ENCODE data around the gene CCL24.

The CCL24 gene

GRCh38 chr7:75811894-75812678 is 1.5 kb downstream of the CCL24 start:
- no peak for DNase-seq (ENCODE audit: low read depth, low spot score)
- TF ChIP-seq, protein P1, sequence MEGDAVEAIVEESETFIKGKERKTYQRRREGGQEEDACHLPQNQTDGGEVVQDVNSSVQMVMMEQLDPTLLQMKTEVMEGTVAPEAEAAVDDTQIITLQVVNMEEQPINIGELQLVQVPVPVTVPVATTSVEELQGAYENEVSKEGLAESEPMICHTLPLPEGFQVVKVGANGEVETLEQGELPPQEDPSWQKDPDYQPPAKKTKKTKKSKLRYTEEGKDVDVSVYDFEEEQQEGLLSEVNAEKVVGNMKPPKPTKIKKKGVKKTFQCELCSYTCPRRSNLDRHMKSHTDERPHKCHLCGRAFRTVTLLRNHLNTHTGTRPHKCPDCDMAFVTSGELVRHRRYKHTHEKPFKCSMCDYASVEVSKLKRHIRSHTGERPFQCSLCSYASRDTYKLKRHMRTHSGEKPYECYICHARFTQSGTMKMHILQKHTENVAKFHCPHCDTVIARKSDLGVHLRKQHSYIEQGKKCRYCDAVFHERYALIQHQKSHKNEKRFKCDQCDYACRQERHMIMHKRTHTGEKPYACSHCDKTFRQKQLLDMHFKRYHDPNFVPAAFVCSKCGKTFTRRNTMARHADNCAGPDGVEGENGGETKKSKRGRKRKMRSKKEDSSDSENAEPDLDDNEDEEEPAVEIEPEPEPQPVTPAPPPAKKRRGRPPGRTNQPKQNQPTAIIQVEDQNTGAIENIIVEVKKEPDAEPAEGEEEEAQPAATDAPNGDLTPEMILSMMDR (IDR thresholded peaks at IDR 0.05; ENCODE audit: insufficient read depth, low read length, missing control alignments): no peak
- ChIA-PET POLR2A (no interaction called here), CTCF (no interaction called here)
- no peak overlapping the region for H3K4me3 ChIP-seq (ENCODE audit: low read depth, low read length)

DNA sequence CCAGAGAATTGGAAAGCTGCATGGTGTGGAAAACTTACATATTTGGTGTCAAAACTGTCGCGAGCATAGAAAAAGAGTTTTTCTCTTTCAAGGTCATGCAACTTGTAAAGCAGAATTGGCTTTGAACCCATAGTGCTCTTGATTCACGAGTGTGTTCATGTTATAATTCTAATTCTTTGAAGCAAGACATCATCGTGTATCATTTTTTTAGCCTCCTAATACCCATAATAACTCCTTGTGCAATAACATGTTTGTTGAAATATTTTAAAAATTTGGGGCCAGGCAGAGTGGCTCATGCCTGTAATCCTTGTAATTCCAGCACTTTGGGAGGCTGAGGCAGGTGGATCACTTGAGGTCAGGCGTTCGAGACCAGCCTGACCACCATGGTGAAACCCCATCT is 4.2 kb downstream of the CCL24 start:
- TF ChIP-seq, protein P1 (IDR thresholded peaks at IDR 0.05; ENCODE audit: insufficient read depth, low read length, missing control alignments): no peak
- ChIA-PET CTCF (interaction anchor here (1.0 kb wide), 1 partner anchor 10 kb away, joined by 3 read pairs; no protein-coding TSS in a partner anchor), POLR2A (no interaction called here)
- no peak overlapping the region for H3K4me3 ChIP-seq (ENCODE audit: low read depth, low read length)
- DNase-seq (ENCODE audit: low read depth, low spot score): no peak

GRCh38 chr7:75808106-75808505 is 5.5 kb downstream of the CCL24 start:
- CTCF ChIA-PET: no interaction called here
- H3K4me3 ChIP-seq (ENCODE audit: low read depth, low read length): no peak overlapping the region
- POLR2A ChIA-PET: no interaction called here
- DNase-seq (ENCODE audit: low read depth, low spot score): no peak
- TF ChIP-seq, protein P1 (IDR thresholded peaks at IDR 0.05; ENCODE audit: insufficient read depth, low read length, missing control alignments): no peak

DNA sequence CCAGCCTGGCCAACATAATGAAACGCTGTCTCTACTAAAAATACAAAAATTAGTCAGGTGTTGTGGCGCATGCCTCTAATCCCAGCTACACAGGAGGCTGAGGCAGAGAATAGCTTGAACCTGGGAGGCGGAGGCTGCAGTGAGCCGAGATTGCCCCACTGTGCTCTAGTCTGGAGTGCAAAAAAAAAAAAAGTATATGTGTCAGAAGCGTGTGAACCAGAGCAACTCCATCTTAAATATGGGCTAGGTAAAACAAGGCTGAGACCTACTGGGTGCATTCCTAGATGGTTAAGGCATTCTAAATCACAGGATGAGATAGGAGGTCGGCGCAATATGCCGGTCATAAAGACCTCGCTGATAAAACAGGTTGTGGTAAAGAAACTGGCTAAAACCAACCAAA is 6.2 kb downstream of the CCL24 start:
- POLR2A ChIA-PET: no interaction called here
- CTCF ChIA-PET: no interaction called here
- no peak for DNase-seq (ENCODE audit: low read depth, low spot score)
- H3K4me3 ChIP-seq (ENCODE audit: low read depth, low read length): no peak overlapping the region
- TF ChIP-seq, protein P1 (IDR thresholded peaks at IDR 0.05; ENCODE audit: insufficient read depth, low read length, missing control alignments): no peak

- ChIA-PET CTCF (no interaction called here), POLR2A (no interaction called here)
- TF ChIP-seq, protein P1 (IDR thresholded peaks at IDR 0.05; ENCODE audit: insufficient read depth, low read length, missing control alignments): no peak
- no peak overlapping the region for H3K4me3 ChIP-seq (ENCODE audit: low read depth, low read length)
- no peak for DNase-seq (ENCODE audit: low read depth, low spot score)
Observed at GRCh38 chr7:75806560-75807307, 6.9 kb downstream of the CCL24 start.

DNA sequence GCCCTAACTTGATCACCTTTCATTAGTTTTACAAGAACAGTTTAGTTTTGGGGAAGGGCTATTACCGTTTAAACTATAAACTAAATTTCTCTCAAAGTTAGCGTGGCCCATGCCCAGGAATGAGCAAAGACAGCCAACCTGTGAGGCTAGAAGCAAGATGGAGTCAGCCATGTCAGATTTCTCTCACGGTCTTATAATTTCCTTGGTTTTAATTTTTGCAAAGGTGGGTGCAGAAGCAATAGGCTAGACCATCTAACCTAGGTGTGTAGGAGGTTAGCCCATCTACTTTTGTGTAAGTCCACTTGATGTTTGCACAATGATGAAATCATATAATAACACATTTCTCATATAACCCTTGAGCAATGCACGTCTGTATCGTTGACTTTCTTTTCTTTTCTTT is 8.9 kb downstream of the CCL24 start:
- TF ChIP-seq, protein P1 (IDR thresholded peaks at IDR 0.05; ENCODE audit: insufficient read depth, low read length, missing control alignments): no peak
- ChIA-PET POLR2A (no interaction called here), CTCF (no interaction called here)
- no peak overlapping the region for H3K4me3 ChIP-seq (ENCODE audit: low read depth, low read length)
- DNase-seq (ENCODE audit: low read depth, low spot score): no peak

Measured in AG04449 (cell line).